Endometrium (tissue), 2 donors: ENCODE results near the gene DDI1.
"Not testable (repeated sequence)": the region's sequence is repeated elsewhere in the genome, so short reads cannot be mapped to it uniquely, and the experiment has no call there.

Source experiments
- FAIRE-seq: peaks from 2 replicates; lab custom pipeline; 2012; peaks lifted over from hg19 to GRCh38; lab: Jason Lieb, UNC
- donor health status: control.
- donor health status: control.

DDI1 gene

GRCh38 chr11:104041792-104042191, 5.4 kb downstream of the DDI1 start:
- FAIRE-seq: no peak

GRCh38 chr11:104043142-104043541, 6.7 kb downstream of the DDI1 start:
- FAIRE-seq: no peak

- no peak for FAIRE-seq
Measured at GRCh38 chr11:104043678-104044239, 7.3 kb downstream of the DDI1 start.

DNA sequence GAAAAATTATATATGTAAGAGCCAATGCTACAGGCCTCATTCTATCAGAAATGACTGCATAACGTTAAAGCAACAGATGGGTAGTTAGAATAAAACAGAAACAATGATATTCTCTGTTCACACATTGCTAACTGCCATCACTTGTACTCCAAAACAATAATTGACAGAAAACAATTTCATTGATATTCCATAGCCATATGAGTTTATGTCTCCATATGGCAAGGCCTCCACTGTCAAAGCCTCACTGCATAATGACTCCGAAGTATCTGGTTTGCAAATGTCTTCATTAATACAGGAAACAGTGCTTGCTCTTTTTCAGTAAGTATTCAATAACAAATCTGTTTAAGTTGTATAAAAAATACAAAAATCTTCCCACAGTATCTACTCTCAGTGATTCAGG, 9.9 kb downstream of the DDI1 start:
- no peak for FAIRE-seq

GRCh38 chr11:104046858-104047257, 10.4 kb downstream of the DDI1 start:
- FAIRE-seq: not testable (repeated sequence)

GRCh38 chr11:104049116-104049515, 12.7 kb downstream of the DDI1 start:
- FAIRE-seq: no peak

- no peak for FAIRE-seq
Measured at GRCh38 chr11:104051778-104052177, 15.3 kb downstream of the DDI1 start.

- FAIRE-seq: no peak
Measured at GRCh38 chr11:104053743-104054478, 17.5 kb downstream of the DDI1 start.

- FAIRE-seq: no peak
Measured at GRCh38 chr11:104054911-104055529, 18.6 kb downstream of the DDI1 start.

GRCh38 chr11:104055596-104055995, 19.2 kb downstream of the DDI1 start:
- no peak for FAIRE-seq

DNA sequence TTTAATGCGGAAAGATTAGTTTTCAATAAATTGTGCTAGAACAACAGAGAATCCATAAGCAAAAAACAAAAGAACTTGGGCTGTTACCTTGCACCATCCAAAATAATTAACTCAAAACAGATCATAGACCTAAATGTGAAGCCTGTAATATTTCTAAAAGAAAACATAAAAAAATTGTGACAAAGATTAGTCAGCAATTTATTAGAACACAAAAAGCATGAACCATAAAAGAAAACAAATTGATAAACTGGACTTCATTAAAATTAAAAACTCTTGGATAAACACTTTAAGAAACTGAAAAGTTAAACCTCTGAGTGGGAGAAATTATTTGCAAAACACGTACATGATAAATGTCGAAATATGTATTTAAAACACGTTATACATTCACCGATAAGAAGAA, 21.5 kb downstream of the DDI1 start:
- FAIRE-seq: no peak

GRCh38 chr11:104058680-104059079, 22.2 kb downstream of the DDI1 start:
- FAIRE-seq: no peak

DNA sequence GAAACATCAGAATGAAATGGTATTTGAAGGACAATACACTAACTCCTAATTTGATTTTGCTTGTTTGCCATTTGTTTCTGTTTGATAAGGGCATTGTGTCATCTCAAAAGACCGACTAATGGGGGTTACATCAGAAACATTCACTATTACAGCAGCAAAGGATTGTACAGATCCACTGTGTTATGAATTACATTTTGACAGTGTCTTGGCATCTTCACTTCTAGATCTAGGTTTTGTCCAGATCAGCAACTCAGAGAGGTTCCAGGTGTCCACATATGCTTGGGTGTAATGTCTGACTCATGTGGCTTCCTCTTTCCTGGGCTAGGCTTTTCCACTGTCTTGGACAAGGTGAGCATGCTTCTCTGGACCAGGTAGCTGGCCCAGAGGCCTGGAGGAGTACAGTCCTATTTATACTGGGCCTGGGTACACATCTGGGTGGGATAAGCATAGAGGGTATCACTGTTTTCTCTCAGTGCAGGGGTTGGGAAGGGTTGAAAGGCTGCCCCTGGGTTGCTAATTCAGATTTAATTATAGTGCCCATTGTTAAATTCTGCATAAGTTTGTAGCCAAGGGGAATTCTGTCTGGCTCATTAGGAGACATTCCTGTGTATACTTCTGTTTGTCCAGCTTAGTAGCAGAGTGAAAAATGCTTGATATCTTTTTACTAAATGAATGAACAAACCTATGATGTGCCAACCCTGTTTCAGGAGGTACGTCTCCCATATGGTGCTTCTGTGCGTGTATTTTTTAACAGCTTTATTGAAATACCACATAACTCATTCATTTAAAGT, 23.8 kb downstream of the DDI1 start:
- FAIRE-seq: no peak

DNA sequence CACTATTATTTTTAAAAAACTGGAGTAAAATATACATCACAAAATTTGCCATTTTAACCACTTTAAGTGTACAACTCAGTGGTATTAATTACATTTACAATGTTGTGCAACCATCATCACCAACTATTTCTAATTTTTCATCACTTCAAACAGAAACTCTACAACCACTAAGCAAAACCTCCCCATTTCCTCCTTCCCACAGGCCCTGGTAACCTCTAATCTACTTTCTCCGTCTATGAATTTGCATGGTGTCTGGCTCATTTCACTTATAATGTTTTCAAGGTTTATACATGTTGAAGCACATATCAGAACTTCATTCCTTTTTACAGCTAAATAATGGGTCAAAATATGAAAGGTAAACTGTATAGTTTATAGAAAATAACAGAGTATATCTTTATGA, 24.4 kb downstream of the DDI1 start:
- FAIRE-seq: no peak

DNA sequence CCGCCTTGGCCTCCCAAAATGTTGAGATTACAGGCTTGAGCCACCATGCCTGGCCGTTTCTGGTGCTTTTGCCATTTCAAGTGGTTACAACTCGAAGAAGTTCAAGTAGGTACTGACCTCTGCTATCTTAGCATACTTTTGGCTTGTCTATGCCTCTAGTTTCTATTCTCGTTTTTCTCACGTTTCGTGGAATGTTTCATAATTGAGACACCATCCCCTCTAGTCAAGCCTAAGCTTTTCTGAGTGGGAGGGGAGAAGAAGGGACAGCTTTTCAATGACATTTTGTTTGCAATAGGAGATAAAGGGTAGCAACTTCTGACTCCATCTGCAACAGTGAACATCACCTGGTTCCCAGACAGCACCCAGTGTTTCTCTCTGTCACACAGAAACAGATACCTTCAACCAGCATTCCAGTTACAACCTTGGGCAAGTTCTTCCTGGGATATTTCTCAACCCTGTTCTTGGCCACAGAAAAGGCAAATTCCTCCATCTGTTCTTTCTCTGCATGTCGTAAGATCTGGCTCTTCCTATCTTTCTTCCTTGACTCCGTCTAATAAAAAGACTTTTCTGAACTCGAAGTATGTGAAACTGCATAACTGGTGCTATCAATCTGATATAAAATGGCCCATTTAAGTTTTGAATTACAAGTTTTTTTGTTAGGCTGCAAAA, 25.5 kb downstream of the DDI1 start:
- no peak for FAIRE-seq

GRCh38 chr11:104064034-104064630, 27.7 kb downstream of the DDI1 start:
- no peak for FAIRE-seq

DNA sequence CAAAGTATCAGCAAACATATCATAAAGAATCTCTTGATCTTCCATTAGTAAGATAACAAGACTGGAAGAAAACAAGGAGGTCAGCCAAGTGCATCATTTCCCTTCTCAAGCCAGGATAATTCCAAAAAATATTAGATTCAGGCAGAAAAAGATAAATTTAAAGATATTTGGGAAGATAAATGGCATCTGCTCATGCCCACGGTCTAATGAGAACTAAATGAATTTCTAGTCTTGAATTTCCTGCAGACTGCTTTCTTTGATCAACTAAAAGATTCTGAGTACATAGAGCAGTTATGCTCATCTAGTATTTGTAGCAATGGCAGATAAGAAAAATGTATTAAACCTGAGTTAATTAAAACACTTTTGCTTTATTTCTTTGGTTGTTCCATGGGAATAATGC, 31.1 kb downstream of the DDI1 start:
- no peak for FAIRE-seq

GRCh38 chr11:104073950-104074705, 37.7 kb downstream of the DDI1 start:
- no peak for FAIRE-seq

- no peak for FAIRE-seq
Measured at GRCh38 chr11:104075091-104075490, 38.7 kb downstream of the DDI1 start.

GRCh38 chr11:104075706-104076105, 39.3 kb downstream of the DDI1 start:
- no peak for FAIRE-seq

DNA sequence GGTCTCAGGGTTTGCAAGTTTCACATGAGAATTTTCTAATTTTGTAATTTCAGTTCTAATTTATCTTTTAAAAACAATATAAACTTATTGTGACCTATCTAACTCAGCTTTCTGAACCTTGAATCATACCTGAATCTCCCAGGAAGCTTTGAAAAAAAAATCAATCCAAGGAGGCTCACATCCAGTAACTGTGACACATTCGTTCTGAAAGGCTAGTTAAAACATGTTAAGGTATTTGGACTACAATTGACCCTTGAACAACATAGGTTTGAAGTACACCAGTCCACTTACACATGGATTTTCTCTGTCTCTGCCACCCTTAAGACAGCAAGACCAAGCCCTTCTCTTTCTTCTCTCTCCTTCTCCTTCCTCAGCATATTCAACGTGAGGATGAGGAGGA, 40.0 kb downstream of the DDI1 start:
- no peak for FAIRE-seq
